GM12878 (cell line): ENCODE data around the gene PACS2. TPM values are rescaled to one million over a fixed set of nuclear protein-coding genes. Genes with fewer than 3 reads are reported as not detected.

Experiments
- ATAC-seq: fragments of 200-7000 bp; cut with Tn5 transposase; 3 replicates; pipeline ENCODE4 v1.9.1; 2020; ENCODE audit warnings: mild to moderate bottlenecking, moderate library complexity
- BruUV-seq: library from RNA; stranded (reverse); fragments of 400-500 nt; replicated peaks from 2 replicates; lab custom pipeline; 2021; lab: Mats Ljungman, UMichigan
- CTCF ChIA-PET: fragments of 300-600 bp; sonication (Branson Sonifier 250); formaldehyde crosslinking; extraction: SDS; loops from one replicate; lab custom pipeline; 2021; ENCODE audit warnings: inconsistent platforms; lab: Yijun Ruan, JAX
- POLR2A ChIA-PET: fragments of 350-600 bp; formaldehyde crosslinking; extraction: SDS; loops from one replicate; lab custom pipeline; 2021; ENCODE audit warnings: inconsistent platforms; lab: Charles Lee
- RAD21 ChIA-PET: fragments of 300-600 bp; sonication (Branson Sonifier 250); formaldehyde crosslinking; loops from one replicate; lab custom pipeline; 2023; ENCODE audit warnings: antibody characterized with exemption; ENCODE audit not compliant: unreplicated experiment; lab: Charles Lee
- SMC1A ChIA-PET: fragments of 300-600 bp; sonication (Branson Sonifier 250); formaldehyde crosslinking; loops from one replicate; lab custom pipeline; 2023; ENCODE audit not compliant: unreplicated experiment, uncharacterized antibody; lab: Charles Lee
- DNase-seq: peaks from one replicate; pipeline ENCODE4 v3.0.0-alpha.2; 2011; ENCODE audit warnings: low read depth, low spot score
- FAIRE-seq: peaks from 3 replicates; lab custom pipeline; 2011; peaks lifted over from hg19 to GRCh38; lab: Jason Lieb, UNC
- H2AFZ ChIP-seq: 2 replicates; pipeline ENCODE4 v1.6.0; 2011; ENCODE audit warnings: low read depth, low read length, control low read depth; ENCODE audit not compliant: control insufficient read depth
- H3K27ac ChIP-seq: 2 replicates; pipeline ENCODE4 v1.5.1; 2011; ENCODE audit warnings: control low read depth; ENCODE audit not compliant: control insufficient read depth, insufficient read depth
- H3K27me3 ChIP-seq, 2 experiments: replicated peaks in 1 of 2; 2 replicates each; pipeline versions ENCODE4 v1.6.0 to v1.6.1; 2011; ENCODE audit warnings: low read length in 1 of 2; ENCODE audit not compliant: control insufficient read depth in 2 of 2, insufficient read depth in 2 of 2
- H3K36me3 ChIP-seq, 2 experiments: 2 replicates each; pipeline ENCODE4 v1.5.1; 2011; ENCODE audit warnings: low read length in 1 of 2; ENCODE audit not compliant: control insufficient read depth in 2 of 2, insufficient read depth in 2 of 2
- H3K4me1 ChIP-seq: 2 replicates; pipeline ENCODE4 v1.6.1; 2011; ENCODE audit warnings: mild to moderate bottlenecking, low read length, moderate library complexity, mixed read lengths; ENCODE audit not compliant: control insufficient read depth, insufficient read depth
- H3K4me2 ChIP-seq: 2 replicates; pipeline ENCODE4 v1.6.0; 2011; ENCODE audit warnings: control low read depth; ENCODE audit not compliant: control insufficient read depth, insufficient read depth
- H3K4me3 ChIP-seq: fragments of 200-600 bp; sonication (generic); 2 replicates; pipeline ENCODE4 v1.5.1; 2016
- H3K79me2 ChIP-seq: 2 replicates; pipeline ENCODE4 v1.6.0; 2011; ENCODE audit warnings: low read length; ENCODE audit not compliant: control insufficient read depth, insufficient read depth
- H3K9ac ChIP-seq: 2 replicates; pipeline ENCODE4 v1.8.0; 2011; ENCODE audit warnings: low read length, control low read depth, mixed read lengths; ENCODE audit not compliant: control insufficient read depth, insufficient read depth
- H3K9me3 ChIP-seq: replicated peaks from 3 replicates; pipeline ENCODE4 v1.5.1; 2011; ENCODE audit warnings: mild to moderate bottlenecking, low read length; ENCODE audit not compliant: control insufficient read depth, insufficient read depth
- H4K20me1 ChIP-seq: 2 replicates; pipeline ENCODE4 v1.6.0; 2011; ENCODE audit not compliant: control insufficient read depth, insufficient read depth
- GABPA ChIP-seq: IDR thresholded peaks from 2 replicates; pipeline ENCODE4 v1.6.1; 2014; ENCODE audit warnings: antibody characterized with exemption, low read depth, mild to moderate bottlenecking, inconsistent platforms
- MTA2 ChIP-seq: fragments of 450-650 bp; IDR thresholded peaks from 2 replicates; pipeline ENCODE4 v1.6.1; 2016; ENCODE audit warnings: low read depth, mild to moderate bottlenecking, moderate library complexity
- NRF1 ChIP-seq: conservative IDR thresholded peaks from 2 replicates; pipeline ENCODE4 v1.6.1; 2011; ENCODE audit warnings: mild to moderate bottlenecking, low read depth, low read length, improper control_type of control experiment
- RFX5 ChIP-seq: IDR thresholded peaks from 2 replicates; pipeline ENCODE4 v1.6.1; 2011; ENCODE audit warnings: low read depth, low read length, improper control_type of control experiment
- SMAD5 ChIP-seq: IDR thresholded peaks from 2 replicates; pipeline ENCODE4 v1.6.1; 2016; ENCODE audit warnings: antibody characterized with exemption, low read depth
- SUPT20H ChIP-seq: IDR thresholded peaks from 2 replicates; pipeline ENCODE4 v1.6.1; 2011; ENCODE audit warnings: low read depth, mild to moderate bottlenecking, low read length, moderate library complexity, borderline replicate concordance; ENCODE audit not compliant: control insufficient read depth
- TCF7 ChIP-seq: IDR thresholded peaks from 2 replicates; pipeline ENCODE4 v1.6.1; 2014; ENCODE audit warnings: antibody characterized with exemption, borderline replicate concordance
- ZBTB33 ChIP-seq: fragments of 450-650 bp; IDR thresholded peaks from 2 replicates; pipeline ENCODE4 v1.6.1; 2017; ENCODE audit warnings: mild to moderate bottlenecking
- WGBS: methylation state at CpG from one replicate; pipeline ENCODE4 v1.1.6; 2016; ENCODE audit warnings: low lambda C conversion rate; ENCODE audit not compliant: insufficient replicate concordance, insufficient coverage; ENCODE audit errors: missing lambda C conversion rate; 5-methylcytosine and 5-hydroxymethylcytosine counted together
- in situ Hi-C: fragments of 300-500 bp; cut with MboI; formaldehyde crosslinking; loops from 9 replicates; pipeline ENCODE4 v1.14.3; 2018; ENCODE audit warnings: mixed read lengths
- intact Hi-C: fragments of 100-400 bp; cut with micrococcal nuclease; formaldehyde crosslinking; loops from one replicate; pipeline ENCODE4 v1.14.2; 2022; ENCODE audit not compliant: unreplicated experiment
- polyA plus RNA-seq, 11 experiments: library from polyadenylated mRNA; depleted of rRNA in 4 of 11; unstranded in 6 of 11; stranded (reverse) in 5 of 11; fragments of >200 nt; fragmentation: Nextera tagmentation in 4 of 11; fragmentation: Illumina TruSeq in 1 of 11; extraction: Ambion mirVana in 4 of 11; extraction: Trizol in 1 of 11; gene quantifications; 1 replicate in 1 of 11; 2 replicates in 10 of 11; pipeline versions ENCODE4 v1.2.1 to v1.2.3, GENCODE V29; 2011 to 2016; ENCODE audit warnings: inconsistent platforms in 2 of 11, missing spikeins in 2 of 11, low read depth in 1 of 11
- total RNA-seq, 4 experiments: library from RNA; depleted of rRNA in 3 of 4; stranded (reverse); fragments of >200 nt in 3 of 4; fragmentation: Illumina TruSeq in 1 of 4; extraction: Trizol in 1 of 4; gene quantifications; 2 replicates each; pipeline versions ENCODE4 v1.2.1 to v1.2.3, GENCODE V29; 2013 to 2021
- TF ChIP-seq, protein P1 (sequence below): fragments of 450-650 bp; IDR thresholded peaks from 2 replicates; pipeline ENCODE4 v1.6.1; 2016; ENCODE audit warnings: mild to moderate bottlenecking
- TF ChIP-seq, protein P2 (sequence below): fragments of 450-650 bp; IDR thresholded peaks from 2 replicates; pipeline ENCODE4 v1.6.1; 2014; ENCODE audit warnings: mild to moderate bottlenecking
- TF ChIP-seq, protein P3 (sequence below), 3 experiments: IDR thresholded peaks in 2 of 3; conservative IDR thresholded peaks in 1 of 3; 2 replicates each; pipeline ENCODE4 v1.5.1; 2011; ENCODE audit warnings: low read depth in 3 of 3, low read length in 3 of 3, mild to moderate bottlenecking in 3 of 3, control low read depth in 2 of 3, moderate library complexity in 2 of 3, inconsistent platforms in 1 of 3, mixed read lengths in 1 of 3; ENCODE audit not compliant: control insufficient read depth in 2 of 3, insufficient read depth in 1 of 3; ENCODE audit errors: extremely low read depth in 1 of 3

Gene PACS2
- total and polyA plus RNA-seq, 10 of the 15 experiments (the other 5 are each of a cell fraction or from before 2014, with no cell fraction given), result 0.21 to 37.3 (median 9.4) TPM

DNA sequence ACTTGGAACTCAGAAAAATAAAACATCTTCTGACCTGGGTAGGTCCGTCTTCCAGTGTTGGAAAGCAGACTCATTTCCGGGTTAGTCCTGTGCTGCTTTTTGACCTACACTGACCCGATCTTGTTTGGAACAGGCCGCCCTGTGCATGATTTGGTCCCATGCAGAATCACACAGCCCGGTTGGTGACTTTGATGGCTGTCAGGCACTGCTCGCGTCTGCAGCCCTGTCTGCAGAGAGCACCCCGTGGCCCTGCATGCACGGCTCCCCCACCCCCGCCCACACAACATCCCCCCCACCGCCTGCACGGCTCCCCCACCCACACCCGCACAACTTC, 31.6 kb downstream of the PACS2 start:
- H3K79me2 ChIP-seq, result no peaks in the 10 kb centered on the region
- H3K4me3 ChIP-seq, result no peak overlapping the region
- DNase-seq, result no peak
- TF ChIP-seq SMAD5 (no peak), TCF7 (no peak), SUPT20H (no peak), NRF1 (no peak), RFX5 (no peak), MTA2 (no peak), ZBTB33 (no peak), GABPA (no peak)
- TF ChIP-seq, protein P1, sequence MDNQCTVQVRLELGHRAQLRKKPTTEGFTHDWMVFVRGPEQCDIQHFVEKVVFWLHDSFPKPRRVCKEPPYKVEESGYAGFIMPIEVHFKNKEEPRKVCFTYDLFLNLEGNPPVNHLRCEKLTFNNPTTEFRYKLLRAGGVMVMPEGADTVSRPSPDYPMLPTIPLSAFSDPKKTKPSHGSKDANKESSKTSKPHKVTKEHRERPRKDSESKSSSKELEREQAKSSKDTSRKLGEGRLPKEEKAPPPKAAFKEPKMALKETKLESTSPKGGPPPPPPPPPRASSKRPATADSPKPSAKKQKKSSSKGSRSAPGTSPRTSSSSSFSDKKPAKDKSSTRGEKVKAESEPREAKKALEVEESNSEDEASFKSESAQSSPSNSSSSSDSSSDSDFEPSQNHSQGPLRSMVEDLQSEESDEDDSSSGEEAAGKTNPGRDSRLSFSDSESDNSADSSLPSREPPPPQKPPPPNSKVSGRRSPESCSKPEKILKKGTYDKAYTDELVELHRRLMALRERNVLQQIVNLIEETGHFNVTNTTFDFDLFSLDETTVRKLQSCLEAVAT, result no peak
- TF ChIP-seq, protein P2, sequence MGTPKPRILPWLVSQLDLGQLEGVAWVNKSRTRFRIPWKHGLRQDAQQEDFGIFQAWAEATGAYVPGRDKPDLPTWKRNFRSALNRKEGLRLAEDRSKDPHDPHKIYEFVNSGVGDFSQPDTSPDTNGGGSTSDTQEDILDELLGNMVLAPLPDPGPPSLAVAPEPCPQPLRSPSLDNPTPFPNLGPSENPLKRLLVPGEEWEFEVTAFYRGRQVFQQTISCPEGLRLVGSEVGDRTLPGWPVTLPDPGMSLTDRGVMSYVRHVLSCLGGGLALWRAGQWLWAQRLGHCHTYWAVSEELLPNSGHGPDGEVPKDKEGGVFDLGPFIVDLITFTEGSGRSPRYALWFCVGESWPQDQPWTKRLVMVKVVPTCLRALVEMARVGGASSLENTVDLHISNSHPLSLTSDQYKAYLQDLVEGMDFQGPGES, result no peak
- TF ChIP-seq, protein P3, sequence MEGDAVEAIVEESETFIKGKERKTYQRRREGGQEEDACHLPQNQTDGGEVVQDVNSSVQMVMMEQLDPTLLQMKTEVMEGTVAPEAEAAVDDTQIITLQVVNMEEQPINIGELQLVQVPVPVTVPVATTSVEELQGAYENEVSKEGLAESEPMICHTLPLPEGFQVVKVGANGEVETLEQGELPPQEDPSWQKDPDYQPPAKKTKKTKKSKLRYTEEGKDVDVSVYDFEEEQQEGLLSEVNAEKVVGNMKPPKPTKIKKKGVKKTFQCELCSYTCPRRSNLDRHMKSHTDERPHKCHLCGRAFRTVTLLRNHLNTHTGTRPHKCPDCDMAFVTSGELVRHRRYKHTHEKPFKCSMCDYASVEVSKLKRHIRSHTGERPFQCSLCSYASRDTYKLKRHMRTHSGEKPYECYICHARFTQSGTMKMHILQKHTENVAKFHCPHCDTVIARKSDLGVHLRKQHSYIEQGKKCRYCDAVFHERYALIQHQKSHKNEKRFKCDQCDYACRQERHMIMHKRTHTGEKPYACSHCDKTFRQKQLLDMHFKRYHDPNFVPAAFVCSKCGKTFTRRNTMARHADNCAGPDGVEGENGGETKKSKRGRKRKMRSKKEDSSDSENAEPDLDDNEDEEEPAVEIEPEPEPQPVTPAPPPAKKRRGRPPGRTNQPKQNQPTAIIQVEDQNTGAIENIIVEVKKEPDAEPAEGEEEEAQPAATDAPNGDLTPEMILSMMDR (IDR thresholded peaks at IDR 0.05 in 2 of 3, conservative IDR thresholded peaks at IDR 0.05 in 1 of 3; ENCODE audit: control insufficient read depth in 2 of 3, extremely low read depth in 1 of 3, insufficient read depth in 1 of 3, low read depth in 3 of 3, low read length in 3 of 3), result no peak
- TF ChIP-seq, all 136 proteins: peak for 0
- Histone ChIP-seq H3K36me3 (no peaks in the 10 kb centered on the region), H3K4me1 (no peaks in the 10 kb centered on the region), H3K4me2 (no peak overlapping the region), H3K27ac (no peak overlapping the region), H3K27me3 (no peaks in the 10 kb centered on the region), H3K9ac (no peak overlapping the region), H2AFZ (no peak overlapping the region), H4K20me1 (no peaks in the 10 kb centered on the region), H3K9me3 (no peaks in the 10 kb centered on the region)
- no TSS peak for BruUV-seq
- no peak for ATAC-seq
- FAIRE-seq, result no peak
- intact Hi-C loops (no loop called here), in situ Hi-C loops (no loop called here)
- ChIA-PET CTCF (interaction anchor here (0.7 kb wide), 1 partner anchor 239 kb away, joined by 4 read pairs; no protein-coding TSS in a partner anchor), POLR2A (no interaction called here), SMC1A (no interaction called here), RAD21 (no interaction called here)
- 80% methylated on average over 7 of the region's 13 CpGs for whole genome bisulfite sequencing
